ENCODE measurements around the gene RPS6KA5.
"Not testable (repeated sequence)": the region's sequence is repeated elsewhere in the genome, so short reads cannot be mapped to it uniquely, and the experiment has no call there.

The RPS6KA5 gene

GRCh38 chr14:91029456-91030217 is 30.8 kb downstream of the RPS6KA5 start:
- Histone ChIP-seq H3K4me1 (ENCODE audit: control insufficient read depth, insufficient read depth, low read length, poor library complexity, severe bottlenecking) (no peaks in the 10 kb centered on the region), H3K4me3 (ENCODE audit: extremely low read depth, insufficient read depth, low read length, poor library complexity, severe bottlenecking) (no peak overlapping the region), H3K36me3 (ENCODE audit: control insufficient read depth, insufficient read depth, low read length) (no peaks in the 10 kb centered on the region), H3K27ac (ENCODE audit: low read depth, low read length, severe bottlenecking) (no peak overlapping the region), H3K9me3 (ENCODE audit: control insufficient read depth, low read length) (no peaks in the 10 kb centered on the region)
- no CpG with 5 or more reads among the region's 1 CpG for WGBS, 2 experiments (ENCODE audit: insufficient coverage in 2 of 2)

- Histone ChIP-seq H3K4me3 (ENCODE audit: extremely low read depth, insufficient read depth, low read length, poor library complexity, severe bottlenecking) (no peak overlapping the region), H3K9me3 (ENCODE audit: control insufficient read depth, low read length) (no peaks in the 10 kb centered on the region), H3K27ac (ENCODE audit: low read depth, low read length, severe bottlenecking) (no peak overlapping the region), H3K36me3 (ENCODE audit: control insufficient read depth, insufficient read depth, low read length) (no peaks in the 10 kb centered on the region), H3K4me1 (ENCODE audit: control insufficient read depth, insufficient read depth, low read length, poor library complexity, severe bottlenecking) (no peaks in the 10 kb centered on the region)
Observed at GRCh38 chr14:91027561-91027960, 32.9 kb downstream of the RPS6KA5 start.

GRCh38 chr14:91022622-91023028 is 37.8 kb downstream of the RPS6KA5 start:
- not testable (repeated sequence) for H3K36me3 ChIP-seq (ENCODE audit: control insufficient read depth, insufficient read depth, low read length); H3K4me1 ChIP-seq (ENCODE audit: control insufficient read depth, insufficient read depth, low read length, poor library complexity, severe bottlenecking); H3K4me3 ChIP-seq (ENCODE audit: extremely low read depth, insufficient read depth, low read length, poor library complexity, severe bottlenecking); H3K27ac ChIP-seq (ENCODE audit: low read depth, low read length, severe bottlenecking); H3K9me3 ChIP-seq (ENCODE audit: control insufficient read depth, low read length)
- WGBS, 2 experiments (ENCODE audit: insufficient coverage in 2 of 2) = 88 to 90% methylated on average over 3 to 7 of the region's 9 CpGs

GRCh38 chr14:91021991-91022621 is 38.3 kb downstream of the RPS6KA5 start:
- WGBS, 2 experiments (ENCODE audit: insufficient coverage in 2 of 2) = no CpG with 5 or more reads among the region's 1 CpG

GRCh38 chr14:91021115-91021514 is 39.3 kb downstream of the RPS6KA5 start:
- Histone ChIP-seq H3K4me3 (ENCODE audit: extremely low read depth, insufficient read depth, low read length, poor library complexity, severe bottlenecking) (no peak overlapping the region), H3K4me1 (ENCODE audit: control insufficient read depth, insufficient read depth, low read length, poor library complexity, severe bottlenecking) (no peaks in the 10 kb centered on the region), H3K27ac (ENCODE audit: low read depth, low read length, severe bottlenecking) (no peak overlapping the region), H3K36me3 (ENCODE audit: control insufficient read depth, insufficient read depth, low read length) (no peaks in the 10 kb centered on the region), H3K9me3 (ENCODE audit: control insufficient read depth, low read length) (no peaks in the 10 kb centered on the region)
- WGBS, 2 experiments (ENCODE audit: insufficient coverage in 2 of 2) = 86 to 95% methylated on average over 1 to 2 of the region's 3 CpGs

More at GRCh38 chr14:91021991-91022621, 38.3 kb downstream of the RPS6KA5 start:
- Histone ChIP-seq H3K36me3 (ENCODE audit: control insufficient read depth, insufficient read depth, low read length) (no peaks in the 10 kb centered on the region), H3K4me1 (ENCODE audit: control insufficient read depth, insufficient read depth, low read length, poor library complexity, severe bottlenecking) (no peaks in the 10 kb centered on the region), H3K9me3 (ENCODE audit: control insufficient read depth, low read length) (no peaks in the 10 kb centered on the region), H3K27ac (ENCODE audit: low read depth, low read length, severe bottlenecking) (no peak overlapping the region), H3K4me3 (ENCODE audit: extremely low read depth, insufficient read depth, low read length, poor library complexity, severe bottlenecking) (no peak overlapping the region)

GRCh38 chr14:91019673-91020072 is 40.8 kb downstream of the RPS6KA5 start:
- Histone ChIP-seq H3K9me3 (ENCODE audit: control insufficient read depth, low read length) (no peaks in the 10 kb centered on the region), H3K4me1 (ENCODE audit: control insufficient read depth, insufficient read depth, low read length, poor library complexity, severe bottlenecking) (no peaks in the 10 kb centered on the region), H3K27ac (ENCODE audit: low read depth, low read length, severe bottlenecking) (no peak overlapping the region), H3K36me3 (ENCODE audit: control insufficient read depth, insufficient read depth, low read length) (no peaks in the 10 kb centered on the region), H3K4me3 (ENCODE audit: extremely low read depth, insufficient read depth, low read length, poor library complexity, severe bottlenecking) (no peak overlapping the region)
- 94 to 100% methylated on average over 2 of the region's 3 CpGs for WGBS, 2 experiments (ENCODE audit: insufficient coverage in 2 of 2)

- H3K9me3 ChIP-seq (ENCODE audit: control insufficient read depth, low read length) = no peaks in the 10 kb centered on the region
- 89 to 93% methylated on average over 3 to 5 of the region's 5 CpGs for WGBS, 2 experiments (ENCODE audit: insufficient coverage in 2 of 2)
- H3K4me1 ChIP-seq (ENCODE audit: control insufficient read depth, insufficient read depth, low read length, poor library complexity, severe bottlenecking) = no peaks in the 10 kb centered on the region
- no peak overlapping the region for H3K27ac ChIP-seq (ENCODE audit: low read depth, low read length, severe bottlenecking)
- H3K36me3 ChIP-seq (ENCODE audit: control insufficient read depth, insufficient read depth, low read length) = no peaks in the 10 kb centered on the region
- H3K4me3 ChIP-seq (ENCODE audit: extremely low read depth, insufficient read depth, low read length, poor library complexity, severe bottlenecking) = no peak overlapping the region
Observed at GRCh38 chr14:91018481-91018880, 42.0 kb downstream of the RPS6KA5 start.

- Histone ChIP-seq H3K27ac (ENCODE audit: low read depth, low read length, severe bottlenecking) (no peak overlapping the region), H3K4me3 (ENCODE audit: extremely low read depth, insufficient read depth, low read length, poor library complexity, severe bottlenecking) (no peak overlapping the region), H3K36me3 (ENCODE audit: control insufficient read depth, insufficient read depth, low read length) (no peaks in the 10 kb centered on the region), H3K9me3 (ENCODE audit: control insufficient read depth, low read length) (no peaks in the 10 kb centered on the region), H3K4me1 (ENCODE audit: control insufficient read depth, insufficient read depth, low read length, poor library complexity, severe bottlenecking) (no peaks in the 10 kb centered on the region)
- WGBS, 2 experiments (ENCODE audit: insufficient coverage in 2 of 2) = 91 to 94% methylated on average over 2 to 3 of the region's 3 CpGs
Observed at GRCh38 chr14:91016800-91017410, 43.5 kb downstream of the RPS6KA5 start.

GRCh38 chr14:91015435-91015834 is 45.0 kb downstream of the RPS6KA5 start:
- Histone ChIP-seq H3K4me3 (ENCODE audit: extremely low read depth, insufficient read depth, low read length, poor library complexity, severe bottlenecking) (no peak overlapping the region), H3K4me1 (ENCODE audit: control insufficient read depth, insufficient read depth, low read length, poor library complexity, severe bottlenecking) (no peaks in the 10 kb centered on the region), H3K36me3 (ENCODE audit: control insufficient read depth, insufficient read depth, low read length) (no peaks in the 10 kb centered on the region), H3K9me3 (ENCODE audit: control insufficient read depth, low read length) (no peaks in the 10 kb centered on the region), H3K27ac (ENCODE audit: low read depth, low read length, severe bottlenecking) (no peak overlapping the region)
- WGBS, 2 experiments (ENCODE audit: insufficient coverage in 2 of 2) = 75 to 83% methylated on average over 1 of the region's 1 CpG

- Histone ChIP-seq H3K27ac (ENCODE audit: low read depth, low read length, severe bottlenecking) (no peak overlapping the region), H3K4me1 (ENCODE audit: control insufficient read depth, insufficient read depth, low read length, poor library complexity, severe bottlenecking) (no peaks in the 10 kb centered on the region), H3K36me3 (ENCODE audit: control insufficient read depth, insufficient read depth, low read length) (no peaks in the 10 kb centered on the region), H3K4me3 (ENCODE audit: extremely low read depth, insufficient read depth, low read length, poor library complexity, severe bottlenecking) (no peak overlapping the region), H3K9me3 (ENCODE audit: control insufficient read depth, low read length) (no peaks in the 10 kb centered on the region)
- WGBS, 2 experiments (ENCODE audit: insufficient coverage in 2 of 2) = no CpG with 5 or more reads among the region's 2 CpGs
Observed at GRCh38 chr14:91012045-91012444, 48.4 kb downstream of the RPS6KA5 start.

GRCh38 chr14:91010153-91010533 is 50.3 kb downstream of the RPS6KA5 start:
- no peaks in the 10 kb centered on the region for H3K9me3 ChIP-seq (ENCODE audit: control insufficient read depth, low read length)
- H3K27ac ChIP-seq (ENCODE audit: low read depth, low read length, severe bottlenecking) = no peak overlapping the region
- no peaks in the 10 kb centered on the region for H3K4me1 ChIP-seq (ENCODE audit: control insufficient read depth, insufficient read depth, low read length, poor library complexity, severe bottlenecking)
- no peaks in the 10 kb centered on the region for H3K36me3 ChIP-seq (ENCODE audit: control insufficient read depth, insufficient read depth, low read length)
- no peak overlapping the region for H3K4me3 ChIP-seq (ENCODE audit: extremely low read depth, insufficient read depth, low read length, poor library complexity, severe bottlenecking)
- WGBS, 2 experiments (ENCODE audit: insufficient coverage in 2 of 2) = 84 to 91% methylated on average over 1 to 2 of the region's 2 CpGs
